Endometrial microvascular endothelial cells (primary cell): ENCODE results near the gene PRELID2. TPM values are rescaled to one million over a fixed set of nuclear protein-coding genes. Genes with fewer than 3 reads are reported as not detected.

ENCODE experiments used
- total RNA-seq: library from RNA; depleted of rRNA; stranded (reverse); fragments of >200 nt; gene quantifications from one replicate; pipeline ENCODE4 v1.2.3, GENCODE V29; 2015; ENCODE audit errors: inconsistent ontology term

Gene PRELID2
- total RNA-seq, 1 donor from 2014 or later = 3.7 TPM

Other genes with a start within 250 kb of the PRELID2 start
- gene GRXCR2, start 37.7 kb upstream of the PRELID2 start, total RNA-seq = not detected
- gene SH3RF2, start 101.2 kb upstream of the PRELID2 start, total RNA-seq = 0.65 TPM